HepG2 (cell line): ENCODE measurements around the gene TMED6. TPM values are rescaled to one million over a fixed set of nuclear protein-coding genes. Genes with fewer than 3 reads are reported as not detected.

Source experiments
- ATF4 ChIP-seq, 2 experiments: fragments of 450-650 bp in 1 of 2; sonication (generic) in 1 of 2; formaldehyde crosslinking; IDR thresholded peaks; 2 replicates each; pipeline versions ENCODE4 v1.5.0 to v1.8.0; 2020 to 2022; ENCODE audit warnings: mild to moderate bottlenecking in 1 of 2, missing genetic modification reagents in 1 of 2
- CENPT ChIP-seq: sonication (generic); formaldehyde crosslinking; IDR thresholded peaks from 2 replicates; pipeline ENCODE4 v1.8.0; 2022; ENCODE audit warnings: low read depth, mild to moderate bottlenecking, moderate library complexity, missing genetic modification reagents
- FOXP1 ChIP-seq, 2 experiments: fragments of 450-650 bp in 1 of 2; IDR thresholded peaks; 2 replicates each; pipeline ENCODE4 v1.6.1; 2017 to 2018; ENCODE audit warnings: antibody characterized with exemption in 1 of 2
- IKZF1 ChIP-seq: fragments of 450-650 bp; IDR thresholded peaks from 2 replicates; pipeline ENCODE4 v1.7.1; 2016
- IRF2 ChIP-seq: IDR thresholded peaks from 2 replicates; pipeline ENCODE4 v1.6.1; 2018; ENCODE audit warnings: missing genetic modification reagents, missing compliant biosample characterization
- KDM1A ChIP-seq: IDR thresholded peaks from 2 replicates; pipeline ENCODE4 v1.6.1; 2016; ENCODE audit warnings: missing compliant biosample characterization
- KDM4B ChIP-seq: sonication (generic); formaldehyde crosslinking; IDR thresholded peaks from 2 replicates; pipeline ENCODE4 v1.4.0; 2020; ENCODE audit warnings: missing genetic modification reagents
- MED8 ChIP-seq: sonication (generic); formaldehyde crosslinking; IDR thresholded peaks from 2 replicates; pipeline ENCODE4 v1.8.1; 2023; ENCODE audit warnings: mild to moderate bottlenecking, missing genetic modification reagents; ENCODE audit not compliant: insufficient replicate concordance
- MTA3 ChIP-seq: sonication (generic); formaldehyde crosslinking; IDR thresholded peaks from 2 replicates; pipeline ENCODE4 v1.4.0; 2020; ENCODE audit warnings: missing genetic modification reagents
- NR3C1 ChIP-seq: sonication (generic); formaldehyde crosslinking; IDR thresholded peaks from 2 replicates; pipeline ENCODE4 v1.4.0; 2020; ENCODE audit warnings: missing genetic modification reagents
- PCBP1 ChIP-seq: fragments of 200-400 bp; formaldehyde crosslinking; IDR thresholded peaks from 2 replicates; pipeline ENCODE4 v1.6.1; 2017; ENCODE audit warnings: mild to moderate bottlenecking, low read depth, low read length, borderline replicate concordance
- POGZ ChIP-seq: sonication (generic); formaldehyde crosslinking; IDR thresholded peaks from 2 replicates; pipeline ENCODE4 v1.4.0; 2020; ENCODE audit warnings: mild to moderate bottlenecking, missing genetic modification reagents
- SALL1 ChIP-seq: sonication (generic); formaldehyde crosslinking; IDR thresholded peaks from 2 replicates; pipeline ENCODE4 v1.8.0; 2022; ENCODE audit warnings: mild to moderate bottlenecking, missing genetic modification reagents
- SNAI1 ChIP-seq: sonication (generic); formaldehyde crosslinking; IDR thresholded peaks from 2 replicates; pipeline ENCODE4 v1.5.0; 2020; ENCODE audit warnings: mild to moderate bottlenecking, missing genetic modification reagents, borderline replicate concordance
- TBX2 ChIP-seq: sonication (generic); formaldehyde crosslinking; IDR thresholded peaks from 2 replicates; pipeline ENCODE4 v1.5.0; 2020; ENCODE audit warnings: missing genetic modification reagents, mild to moderate bottlenecking, borderline replicate concordance
- ZBTB3 ChIP-seq: sonication (generic); formaldehyde crosslinking; IDR thresholded peaks from 2 replicates; pipeline ENCODE4 v1.4.0; 2020; ENCODE audit warnings: low read depth, mild to moderate bottlenecking, moderate library complexity, missing genetic modification reagents, borderline replicate concordance
- ZNF143 ChIP-seq: sonication (generic); formaldehyde crosslinking; IDR thresholded peaks from 2 replicates; pipeline ENCODE4 v1.4.0; 2020; ENCODE audit warnings: missing genetic modification reagents
- ZNF180 ChIP-seq: sonication (generic); formaldehyde crosslinking; IDR thresholded peaks from 2 replicates; pipeline ENCODE4 v1.4.0; 2020; ENCODE audit warnings: low read depth, missing genetic modification reagents, borderline replicate concordance
- ZNF253 ChIP-seq: sonication (generic); formaldehyde crosslinking; IDR thresholded peaks from 2 replicates; pipeline ENCODE4 v1.8.0; 2022; ENCODE audit warnings: mild to moderate bottlenecking, missing genetic modification reagents, borderline replicate concordance
- ZNF317 ChIP-seq: sonication (generic); formaldehyde crosslinking; IDR thresholded peaks from 2 replicates; pipeline ENCODE4 v1.5.0; 2020; ENCODE audit warnings: mild to moderate bottlenecking, missing genetic modification reagents
- ZNF432 ChIP-seq: sonication (generic); formaldehyde crosslinking; IDR thresholded peaks from 2 replicates; pipeline ENCODE4 v1.5.0; 2020; ENCODE audit warnings: missing genetic modification reagents, mild to moderate bottlenecking, borderline replicate concordance
- ZNF546 ChIP-seq: sonication (generic); formaldehyde crosslinking; conservative IDR thresholded peaks from 2 replicates; pipeline ENCODE4 v1.8.1; 2023; ENCODE audit warnings: mild to moderate bottlenecking, missing genetic modification reagents
- ZNF550 ChIP-seq: sonication (generic); formaldehyde crosslinking; IDR thresholded peaks from 2 replicates; pipeline ENCODE4 v1.4.0; 2020; ENCODE audit warnings: mild to moderate bottlenecking, missing genetic modification reagents, borderline replicate concordance
- ZNF672 ChIP-seq: sonication (generic); formaldehyde crosslinking; IDR thresholded peaks from 2 replicates; pipeline ENCODE4 v1.8.1; 2022; ENCODE audit warnings: missing genetic modification reagents
- polyA plus RNA-seq, 8 experiments: library from polyadenylated mRNA; depleted of rRNA in 3 of 8; stranded (reverse) in 7 of 8; unstranded in 1 of 8; fragments of >200 nt; fragmentation: Illumina TruSeq in 4 of 8; extraction: Trizol in 4 of 8; gene quantifications; 2 replicates each; pipeline versions ENCODE4 v1.2.1 to v1.2.3, GENCODE V29; 2011 to 2016; ENCODE audit warnings: low read depth in 4 of 8, missing spikeins in 1 of 8, mixed read lengths in 1 of 8; ENCODE audit not compliant: insufficient read depth in 1 of 8
- total RNA-seq, 5 experiments: library from RNA; depleted of rRNA; stranded (reverse); fragments of >200 nt; fragmentation: Illumina TruSeq; extraction: Trizol; gene quantifications; 2 replicates each; pipeline ENCODE4 v1.2.3, GENCODE V29; 2016; ENCODE audit warnings: low read depth in 1 of 5
- TF ChIP-seq, protein P1 (sequence below): sonication (generic); formaldehyde crosslinking; IDR thresholded peaks from 2 replicates; pipeline ENCODE4 v1.4.0; 2020; ENCODE audit warnings: mild to moderate bottlenecking, missing genetic modification reagents
- TF ChIP-seq, protein P2 (sequence below): sonication (generic); formaldehyde crosslinking; IDR thresholded peaks from 2 replicates; pipeline ENCODE4 v1.4.0; 2020; ENCODE audit warnings: missing genetic modification reagents, borderline replicate concordance
- TF ChIP-seq, protein P3 (sequence below): sonication (generic); formaldehyde crosslinking; conservative IDR thresholded peaks from 2 replicates; pipeline ENCODE4 v1.4.0; 2020; ENCODE audit warnings: missing genetic modification reagents
- TF ChIP-seq, protein P4 (sequence below): sonication (generic); formaldehyde crosslinking; IDR thresholded peaks from 2 replicates; pipeline ENCODE4 v1.5.1; 2020; ENCODE audit warnings: missing genetic modification reagents, mild to moderate bottlenecking, borderline replicate concordance

Gene TMED6
- total and polyA plus RNA-seq, 2 of the 13 experiments (the other 11 are each of a cell fraction or from before 2014, with no cell fraction given): 9.8 to 14.4 TPM

GRCh38 chr16:69326172-69326873, 25.3 kb downstream of the TMED6 start (continued):
- TF ChIP-seq ZNF143: no peak
- no peak for TF ChIP-seq PCBP1
- no peak for TF ChIP-seq ZNF180 (CRISPR knock-in tag)
- no peak for TF ChIP-seq KDM1A (CRISPR knock-in tag)
- no peak for TF ChIP-seq ZNF253 (CRISPR knock-in tag)
- no peak for TF ChIP-seq SNAI1 (CRISPR knock-in tag)
- TF ChIP-seq ZBTB3 (CRISPR knock-in tag): 0 out of 2 replicates have a peak, but pooled peaks have one; percentile 36
- TF ChIP-seq FOXP1 (IDR thresholded peaks at IDR 0.05): no peak
- peak; percentile 61 for TF ChIP-seq FOXP1 (CRISPR knock-in tag; IDR thresholded peaks at IDR 0.05)
- no peak for TF ChIP-seq CENPT (CRISPR knock-in tag)
- TF ChIP-seq ZNF546: no peak
- TF ChIP-seq ZNF672 (CRISPR knock-in tag): no peak
- TF ChIP-seq TBX2: peak; percentile 71
- TF ChIP-seq, protein P1, sequence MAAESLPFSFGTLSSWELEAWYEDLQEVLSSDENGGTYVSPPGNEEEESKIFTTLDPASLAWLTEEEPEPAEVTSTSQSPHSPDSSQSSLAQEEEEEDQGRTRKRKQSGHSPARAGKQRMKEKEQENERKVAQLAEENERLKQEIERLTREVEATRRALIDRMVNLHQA: no peak
- TF ChIP-seq, protein P2, sequence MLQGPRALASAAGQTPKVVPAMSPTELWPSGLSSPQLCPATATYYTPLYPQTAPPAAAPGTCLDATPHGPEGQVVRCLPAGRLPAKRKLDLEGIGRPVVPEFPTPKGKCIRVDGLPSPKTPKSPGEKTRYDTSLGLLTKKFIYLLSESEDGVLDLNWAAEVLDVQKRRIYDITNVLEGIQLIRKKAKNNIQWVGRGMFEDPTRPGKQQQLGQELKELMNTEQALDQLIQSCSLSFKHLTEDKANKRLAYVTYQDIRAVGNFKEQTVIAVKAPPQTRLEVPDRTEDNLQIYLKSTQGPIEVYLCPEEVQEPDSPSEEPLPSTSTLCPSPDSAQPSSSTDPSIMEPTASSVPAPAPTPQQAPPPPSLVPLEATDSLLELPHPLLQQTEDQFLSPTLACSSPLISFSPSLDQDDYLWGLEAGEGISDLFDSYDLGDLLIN: 0 out of 2 replicates have a peak, but pooled peaks have one; percentile 54
- TF ChIP-seq ZNF432 (CRISPR knock-in tag): no peak
- TF ChIP-seq ATF4 (CRISPR knock-in tag; IDR thresholded peaks at IDR 0.05): peak in 1 of 2 experiments; percentile 69; a peak in 1 of 4 replicates
- no peak for TF ChIP-seq ZNF550
- peak; percentile 88 for TF ChIP-seq SALL1 (CRISPR knock-in tag)
- TF ChIP-seq IRF2: peak; percentile 81
- no peak for TF ChIP-seq IKZF1
- TF ChIP-seq MED8: no peak
- TF ChIP-seq ZNF317 (CRISPR knock-in tag): peak; percentile 83
- TF ChIP-seq KDM4B: no peak
- TF ChIP-seq NR3C1 (CRISPR knock-in tag): no peak
- TF ChIP-seq, protein P3, sequence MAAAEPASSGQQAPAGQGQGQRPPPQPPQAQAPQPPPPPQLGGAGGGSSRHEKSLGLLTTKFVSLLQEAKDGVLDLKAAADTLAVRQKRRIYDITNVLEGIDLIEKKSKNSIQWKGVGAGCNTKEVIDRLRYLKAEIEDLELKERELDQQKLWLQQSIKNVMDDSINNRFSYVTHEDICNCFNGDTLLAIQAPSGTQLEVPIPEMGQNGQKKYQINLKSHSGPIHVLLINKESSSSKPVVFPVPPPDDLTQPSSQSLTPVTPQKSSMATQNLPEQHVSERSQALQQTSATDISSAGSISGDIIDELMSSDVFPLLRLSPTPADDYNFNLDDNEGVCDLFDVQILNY (CRISPR knock-in tag): no peak
- TF ChIP-seq, protein P4, sequence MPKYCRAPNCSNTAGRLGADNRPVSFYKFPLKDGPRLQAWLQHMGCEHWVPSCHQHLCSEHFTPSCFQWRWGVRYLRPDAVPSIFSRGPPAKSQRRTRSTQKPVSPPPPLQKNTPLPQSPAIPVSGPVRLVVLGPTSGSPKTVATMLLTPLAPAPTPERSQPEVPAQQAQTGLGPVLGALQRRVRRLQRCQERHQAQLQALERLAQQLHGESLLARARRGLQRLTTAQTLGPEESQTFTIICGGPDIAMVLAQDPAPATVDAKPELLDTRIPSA (CRISPR knock-in tag): no peak
- TF ChIP-seq POGZ: 0 out of 2 replicates have a peak, but pooled peaks have one; percentile 54
- no peak for TF ChIP-seq MTA3
